Gastrocnemius medialis (tissue), 4 donors: Measurements from ENCODE around the gene ACSL4. TPM values are rescaled to one million over a fixed set of nuclear protein-coding genes. Genes with fewer than 3 reads are reported as not detected.
"Not testable (repeated sequence)": the region's sequence is repeated elsewhere in the genome, so short reads cannot be mapped to it uniquely, and the experiment has no call there.

Experiments used
- ATAC-seq, 2 donors: fragments of 150-250 bp; one replicate each; pipeline ENCODE4 v1.9.1; 2016
- DNase-seq, 2 donors: peaks; one replicate each; pipeline ENCODE4 v3.0.0-alpha.2; 2019
- H3K27ac ChIP-seq, 4 donors: fragments of 200-600 bp; sonication (generic); 1 replicate in 1 of 4; 2 replicates in 3 of 4; pipeline ENCODE4 v1.5.1; 2016 to 2018; ENCODE audit warnings: mild to moderate bottlenecking in 2 of 4, moderate library complexity in 1 of 4
- H3K27me3 ChIP-seq, 3 donors: fragments of 200-600 bp; sonication (generic) in 2 of 3; 1 replicate in 1 of 3; 2 replicates in 2 of 3; pipeline versions ENCODE4 v1.5.1 to v1.6.0; 2016 to 2019; ENCODE audit warnings: mild to moderate bottlenecking in 1 of 3, moderate library complexity in 1 of 3
- H3K36me3 ChIP-seq, 2 donors: fragments of 200-600 bp; sonication (generic) in 1 of 2; one replicate each; pipeline ENCODE4 v1.5.1; 2017 to 2018
- H3K4me1 ChIP-seq, 2 donors: fragments of 200-600 bp; sonication (generic) in 1 of 2; one replicate each; pipeline ENCODE4 v1.5.1; 2016 to 2017; ENCODE audit warnings: mild to moderate bottlenecking in 2 of 2
- H3K4me3 ChIP-seq, 4 donors: fragments of 200-600 bp; sonication (generic) in 3 of 4; 1 replicate in 1 of 4; 2 replicates in 3 of 4; pipeline ENCODE4 v1.5.1; 2016 to 2019; ENCODE audit warnings: mild to moderate bottlenecking in 2 of 4
- H3K9me3 ChIP-seq, 3 donors: fragments of 200-600 bp; sonication (generic) in 2 of 3; 1 replicate in 1 of 3; 2 replicates in 2 of 3; pipeline ENCODE4 v1.5.1; 2016 to 2019
- CTCF ChIP-seq, 5 experiments: fragments of 450-650 bp in 3 of 5; fragments of 200-600 bp in 2 of 5; sonication (generic) in 2 of 5; IDR thresholded peaks in 4 of 5; conservative IDR thresholded peaks in 1 of 5; 1 replicate in 4 of 5; 2 replicates in 1 of 5; pipeline ENCODE4 v1.5.1; 2016 to 2019; ENCODE audit warnings: antibody characterized with exemption in 5 of 5, mild to moderate bottlenecking in 3 of 5, moderate library complexity in 3 of 5
- POLR2A ChIP-seq, 2 donors: fragments of 450-650 bp; IDR thresholded peaks; one replicate each; pipeline ENCODE4 v1.6.1; 2017; ENCODE audit warnings: antibody characterized with exemption in 2 of 2, mild to moderate bottlenecking in 2 of 2, moderate library complexity in 2 of 2
- in situ Hi-C, 4 donors: fragments of 200-750 bp; cut with MboI; loops; one replicate each; pipeline versions ENCODE4 v1.15.0 to v1.8.0; 2017; ENCODE audit warnings: low sequenced_read_pairs in 4 of 4
- intact Hi-C: fragments of 100-400 bp; cut with DNase I; formaldehyde crosslinking; loops from one replicate; pipeline ENCODE4 v1.15.1; 2023; ENCODE audit warnings: low total_unique reads
- total RNA-seq, 4 donors: library from RNA; depleted of rRNA; stranded (reverse); fragments of >200 nt; gene quantifications; one replicate each; pipeline versions ENCODE4 v1.1.0 to v1.2.3, GENCODE V29; 2016

ACSL4 gene
- total RNA-seq, 4 donors from 2014 or later = 18.7 to 259 (median 132) TPM

DNA sequence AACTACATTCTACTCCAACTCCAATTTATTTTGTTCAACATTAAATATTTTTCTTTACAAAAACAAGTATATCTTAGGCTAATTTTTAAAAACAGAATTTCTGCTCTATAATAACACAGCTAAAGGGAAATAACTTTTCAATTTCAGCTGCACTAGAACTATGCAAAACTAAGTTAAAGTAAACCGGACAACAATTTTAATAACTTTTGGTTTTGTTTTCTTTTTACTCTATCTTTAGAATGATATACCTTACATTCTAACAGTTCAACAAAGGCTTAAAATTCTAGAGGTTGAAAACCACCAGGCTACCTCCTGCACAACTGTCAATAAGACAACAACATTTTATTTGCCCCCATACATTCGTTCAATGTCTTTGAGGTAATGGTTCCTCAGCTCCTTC, 89.4 kb downstream of the ACSL4 start:
- H3K36me3 ChIP-seq = no peaks in the 10 kb centered on the region
- no peaks in the 10 kb centered on the region for H3K9me3 ChIP-seq
- no peak for TF ChIP-seq POLR2A (IDR thresholded peaks at IDR 0.05)
- TF ChIP-seq CTCF (IDR thresholded peaks at IDR 0.05 in 4 of 5, conservative IDR thresholded peaks at IDR 0.05 in 1 of 5) = no peak
- H3K4me3 ChIP-seq = no peak overlapping the region
- ATAC-seq (no peak), DNase-seq (no peak)
- intact Hi-C loops = no loop called here
- H3K27me3 ChIP-seq = no peaks in the 10 kb centered on the region
- H3K4me1 ChIP-seq = no peaks in the 10 kb centered on the region
- in situ Hi-C loops = loop anchor here in 1 of 4 donors (25.0 kb wide), 1 partner anchor 156 kb away; the partner anchor contains the start of gene GUCY2F
- no peak overlapping the region for H3K27ac ChIP-seq

DNA sequence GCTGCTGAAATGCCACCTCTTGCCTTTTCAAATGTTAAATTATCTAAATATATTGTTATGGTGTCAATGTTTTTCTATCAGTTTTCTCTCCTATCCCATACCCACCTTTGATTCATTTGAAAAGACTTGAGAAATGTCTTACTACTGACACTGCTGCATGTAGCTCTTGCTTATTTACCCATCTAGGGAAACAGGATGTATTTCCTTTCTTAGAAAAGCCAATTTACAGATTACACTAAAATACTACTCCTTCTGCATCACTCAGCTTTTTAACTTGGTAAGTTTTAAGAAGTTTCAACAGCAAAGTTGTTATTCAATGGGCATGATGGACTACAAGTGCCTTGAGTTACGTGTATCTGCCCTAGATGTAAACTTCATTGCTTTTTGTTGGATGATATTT, 94.9 kb downstream of the ACSL4 start:
- Histone ChIP-seq H3K27me3 (peaks cover 0 to 3% (median 0%) of the 10 kb centered on the region in 3 donors), H3K4me1 (no peaks in the 10 kb centered on the region), H3K9me3 (no peaks in the 10 kb centered on the region), H3K27ac (no peak overlapping the region), H3K36me3 (no peaks in the 10 kb centered on the region), H3K4me3 (no peak overlapping the region)
- ATAC-seq (no peak), DNase-seq (no peak)
- TF ChIP-seq POLR2A (IDR thresholded peaks at IDR 0.05) = no peak
- no peak for TF ChIP-seq CTCF (IDR thresholded peaks at IDR 0.05 in 4 of 5, conservative IDR thresholded peaks at IDR 0.05 in 1 of 5)
- intact Hi-C loops (no loop called here), in situ Hi-C loops (loop anchor here in 2 of 4 donors (10.0 to 25.0 kb wide), 2 partner anchors 151 to 153 kb away; partner anchors contain the start of gene GUCY2F (in 2 of the 2))

- DNase-seq, H3K27ac ChIP-seq, H3K4me1 ChIP-seq, intact Hi-C loops, H3K4me3 ChIP-seq, H3K9me3 ChIP-seq, H3K36me3 ChIP-seq, H3K27me3 ChIP-seq, ATAC-seq: not testable (repeated sequence)
- in situ Hi-C loops = loop anchor here in 2 of 4 donors (10.0 to 25.0 kb wide), 2 partner anchors 150 to 153 kb away; partner anchors contain the start of gene GUCY2F (in 2 of the 2)
Measured at GRCh38 chrX:109637477-109637876, 95.6 kb downstream of the ACSL4 start.

DNA sequence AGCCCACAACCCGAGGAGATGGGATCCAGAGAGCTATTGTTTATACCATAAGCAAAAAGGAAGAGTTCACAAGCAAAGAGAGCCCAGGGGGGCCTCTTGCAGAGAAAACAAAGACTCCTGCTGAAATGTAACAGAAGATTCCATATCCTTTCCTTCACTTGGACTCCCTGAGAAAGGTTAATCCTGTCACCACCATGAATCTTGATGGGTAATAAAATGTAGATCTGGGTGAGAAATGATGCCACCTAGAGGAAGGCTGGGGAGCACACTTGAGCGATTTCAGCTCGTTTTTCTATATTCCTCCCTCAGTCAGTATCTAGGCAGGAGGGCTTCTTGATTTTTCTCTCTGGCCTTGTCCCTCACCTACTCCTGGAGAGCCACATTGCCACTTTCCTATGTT, 97.9 kb downstream of the ACSL4 start:
- Histone ChIP-seq H3K27me3 (peaks cover 0 to 3% (median 0%) of the 10 kb centered on the region in 3 donors), H3K4me1 (no peaks in the 10 kb centered on the region), H3K27ac (no peak overlapping the region), H3K4me3 (no peak overlapping the region), H3K36me3 (no peaks in the 10 kb centered on the region), H3K9me3 (no peaks in the 10 kb centered on the region)
- DNase-seq = no peak
- no peak for ATAC-seq
- in situ Hi-C loops (loop anchor here in 2 of 4 donors (10.0 to 25.0 kb wide), 2 partner anchors 148 to 150 kb away; partner anchors contain the start of gene GUCY2F (in 2 of the 2)), intact Hi-C loops (no loop called here)
- TF ChIP-seq CTCF (IDR thresholded peaks at IDR 0.05 in 4 of 5, conservative IDR thresholded peaks at IDR 0.05 in 1 of 5) = peak in 2 of 5 experiments; percentile 13 to 46
- TF ChIP-seq POLR2A (IDR thresholded peaks at IDR 0.05) = no peak

- ATAC-seq (no peak), DNase-seq (no peak)
- H3K27ac ChIP-seq = no peak overlapping the region
- in situ Hi-C loops (loop anchor here in 2 of 4 donors (10.0 to 25.0 kb wide), 2 partner anchors 146 to 148 kb away; partner anchors contain the start of gene GUCY2F (in 2 of the 2)), intact Hi-C loops (loop anchor here (5.0 kb wide), 1 partner anchor 146 kb away; no protein-coding TSS in a partner anchor)
- H3K27me3 ChIP-seq = peaks cover 0 to 3% (median 0%) of the 10 kb centered on the region in 3 donors
- no peaks in the 10 kb centered on the region for H3K36me3 ChIP-seq
- no peak overlapping the region for H3K4me3 ChIP-seq
- H3K4me1 ChIP-seq = no peaks in the 10 kb centered on the region
- TF ChIP-seq CTCF (IDR thresholded peaks at IDR 0.05 in 4 of 5, conservative IDR thresholded peaks at IDR 0.05 in 1 of 5) (peak in 3 of 5 experiments; percentile 5 to 38 (median 31)), POLR2A (IDR thresholded peaks at IDR 0.05) (no peak)
- H3K9me3 ChIP-seq = no peaks in the 10 kb centered on the region
Measured at GRCh38 chrX:109632906-109633504, 100.1 kb downstream of the ACSL4 start.
